Naive B cell (primary cell): ENCODE data around the gene MPRIP. TPM values are rescaled to one million over a fixed set of nuclear protein-coding genes. Genes with fewer than 3 reads are reported as not detected.
A peak's percentile ranks its signal among the peaks of the same experiment; 100 is the strongest.

Experiments used
- ATAC-seq, 2 donors: fragments of 150-1000 bp; cut with Tn5 transposase; 2 replicates each; pipeline ENCODE4 v1.10.0; 2021; ENCODE audit warnings: low read depth in 2 of 2, mild to moderate bottlenecking in 2 of 2, moderate library complexity in 2 of 2
- DNase-seq: peaks from one replicate; pipeline ENCODE4 v3.0.0; 2022
- H3K27ac Mint-ChIP-seq, 6 donors: one replicate each; pipeline ENCODE4 v1.8.0; 2020 to 2022; ENCODE audit warnings: mild to moderate bottlenecking in 6 of 6, mixed read lengths in 6 of 6, moderate library complexity in 5 of 6, inconsistent platforms in 2 of 6
- H3K27me3 Mint-ChIP-seq, 3 donors: one replicate each; pipeline ENCODE4 v1.8.0; 2021 to 2022; ENCODE audit warnings: mixed read lengths in 3 of 3, mild to moderate bottlenecking in 1 of 3
- H3K36me3 Mint-ChIP-seq, 2 donors: one replicate each; pipeline ENCODE4 v1.8.0; 2020 to 2022; ENCODE audit warnings: mixed read lengths in 2 of 2, inconsistent platforms in 1 of 2, mild to moderate bottlenecking in 1 of 2
- H3K4me1 Mint-ChIP-seq, 3 donors: one replicate each; pipeline ENCODE4 v1.8.0; 2020 to 2022; ENCODE audit warnings: mixed read lengths in 3 of 3, inconsistent platforms in 1 of 3, mild to moderate bottlenecking in 1 of 3, moderate library complexity in 1 of 3
- H3K4me3 Mint-ChIP-seq, 8 donors: one replicate each; pipeline ENCODE4 v1.8.0; 2020 to 2022; ENCODE audit warnings: mild to moderate bottlenecking in 8 of 8, mixed read lengths in 8 of 8, moderate library complexity in 8 of 8, inconsistent platforms in 2 of 8
- H3K9me3 Mint-ChIP-seq, 7 donors: one replicate each; pipeline ENCODE4 v1.8.0; 2020 to 2022; ENCODE audit warnings: mixed read lengths in 7 of 7, mild to moderate bottlenecking in 5 of 7, inconsistent platforms in 2 of 7, moderate library complexity in 1 of 7
- polyA plus RNA-seq, 6 donors: library from polyadenylated mRNA; unstranded; fragments of 300-500 nt; fragmentation: Illumina TruSeq; gene quantifications; one replicate each; pipeline ENCODE4 v1.2.3, GENCODE V29; 2021; ENCODE audit warnings: low read depth in 6 of 6

The MPRIP gene
- polyA plus RNA-seq, 6 donors from 2014 or later = 1.9 to 26.0 (median 12.6) TPM

GRCh38 chr17:17103160-17103559 lies 60.9 kb downstream of the MPRIP start:
- Mint-ChIP-seq H3K9me3 (no peaks in the 10 kb centered on the region), H3K27ac (peak overlapping the region in 4 of 6 donors; percentile 37 to 67 (median 46)), H3K4me1 (peaks cover 47 to 58% (median 48%) of the 10 kb centered on the region in 3 donors), H3K27me3 (no peaks in the 10 kb centered on the region), H3K36me3 (no peaks in the 10 kb centered on the region), H3K4me3 (no peak overlapping the region)
- ATAC-seq (no peak), DNase-seq (no peak)

GRCh38 chr17:17104036-17104435 lies 61.8 kb downstream of the MPRIP start:
- no peaks in the 10 kb centered on the region for H3K9me3 Mint-ChIP-seq
- no peak for ATAC-seq
- no peaks in the 10 kb centered on the region for H3K27me3 Mint-ChIP-seq
- peaks cover 53 to 67% (median 56%) of the 10 kb centered on the region in 3 donors for H3K4me1 Mint-ChIP-seq
- no peak overlapping the region for H3K4me3 Mint-ChIP-seq
- no peaks in the 10 kb centered on the region for H3K36me3 Mint-ChIP-seq
- peak overlapping the region in 5 of 6 donors; percentile 54 to 89 (median 62) for H3K27ac Mint-ChIP-seq
- DNase-seq = no peak

DNA sequence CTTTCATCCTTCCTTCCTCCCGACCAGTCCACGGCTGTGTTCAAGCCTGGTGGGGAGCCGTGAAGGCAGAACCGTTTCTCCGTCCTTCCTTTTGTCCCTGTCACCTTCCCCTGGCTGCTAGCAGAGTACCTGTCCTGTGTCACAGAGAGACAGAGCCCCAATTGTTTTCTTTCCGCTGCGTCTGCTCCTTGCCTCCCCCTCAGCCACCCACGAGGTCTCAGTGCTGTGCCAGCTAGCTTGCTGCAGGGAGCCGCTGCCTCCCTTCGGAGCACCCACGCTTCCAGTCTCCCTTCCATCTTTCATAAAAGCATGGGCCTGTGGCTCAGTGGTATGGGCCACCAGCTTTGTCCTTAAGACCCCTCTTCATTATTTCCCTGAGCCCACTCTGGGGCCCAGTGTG lies 62.2 kb downstream of the MPRIP start:
- Mint-ChIP-seq H3K27ac (peak overlapping the region in 4 of 6 donors; percentile 54 to 96 (median 76)), H3K4me3 (peak overlapping the region in 2 of 8 donors; percentile 26 to 66), H3K4me1 (peaks cover 53 to 71% (median 61%) of the 10 kb centered on the region in 3 donors), H3K36me3 (no peaks in the 10 kb centered on the region), H3K9me3 (no peaks in the 10 kb centered on the region), H3K27me3 (no peaks in the 10 kb centered on the region)
- DNase-seq (no peak), ATAC-seq (no peak)

DNA sequence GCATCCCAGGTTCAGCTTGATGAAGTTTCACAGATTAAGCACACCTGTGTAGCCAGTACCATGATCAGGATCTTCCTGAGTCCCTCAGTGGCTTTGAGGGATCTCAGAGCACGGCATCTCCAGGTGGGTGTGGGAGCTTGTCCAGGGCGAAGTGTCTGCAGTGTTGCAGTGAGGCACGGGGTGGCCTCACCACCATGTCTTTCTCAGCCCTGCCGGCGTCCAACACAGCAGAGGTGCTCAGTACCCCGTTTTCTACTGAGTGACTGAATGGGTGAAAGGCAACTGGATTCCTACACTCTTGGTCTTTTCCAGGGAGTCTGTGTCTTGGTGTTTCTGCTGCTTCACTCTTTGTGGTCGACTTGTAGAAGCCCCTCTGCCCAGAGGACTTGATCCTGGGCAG lies 63.7 kb downstream of the MPRIP start:
- H3K9me3 Mint-ChIP-seq = no peaks in the 10 kb centered on the region
- ATAC-seq (no peak), DNase-seq (no peak)
- H3K36me3 Mint-ChIP-seq = no peaks in the 10 kb centered on the region
- peak overlapping the region in 1 of 8 donors; percentile 56 for H3K4me3 Mint-ChIP-seq
- H3K27ac Mint-ChIP-seq = peak overlapping the region in 5 of 6 donors; percentile 9 to 92 (median 11)
- peaks cover 66 to 86% (median 71%) of the 10 kb centered on the region in 3 donors for H3K4me1 Mint-ChIP-seq
- H3K27me3 Mint-ChIP-seq = no peaks in the 10 kb centered on the region

- H3K27ac Mint-ChIP-seq = peak overlapping the region; percentile 67 to 95 (median 88)
- H3K27me3 Mint-ChIP-seq = no peaks in the 10 kb centered on the region
- H3K36me3 Mint-ChIP-seq = no peaks in the 10 kb centered on the region
- no peak overlapping the region for H3K4me3 Mint-ChIP-seq
- no peak for ATAC-seq
- DNase-seq = no peak
- no peaks in the 10 kb centered on the region for H3K9me3 Mint-ChIP-seq
- H3K4me1 Mint-ChIP-seq = peaks cover 74 to 94% (median 79%) of the 10 kb centered on the region in 3 donors
Measured at GRCh38 chr17:17106756-17107155, 64.5 kb downstream of the MPRIP start.

DNA sequence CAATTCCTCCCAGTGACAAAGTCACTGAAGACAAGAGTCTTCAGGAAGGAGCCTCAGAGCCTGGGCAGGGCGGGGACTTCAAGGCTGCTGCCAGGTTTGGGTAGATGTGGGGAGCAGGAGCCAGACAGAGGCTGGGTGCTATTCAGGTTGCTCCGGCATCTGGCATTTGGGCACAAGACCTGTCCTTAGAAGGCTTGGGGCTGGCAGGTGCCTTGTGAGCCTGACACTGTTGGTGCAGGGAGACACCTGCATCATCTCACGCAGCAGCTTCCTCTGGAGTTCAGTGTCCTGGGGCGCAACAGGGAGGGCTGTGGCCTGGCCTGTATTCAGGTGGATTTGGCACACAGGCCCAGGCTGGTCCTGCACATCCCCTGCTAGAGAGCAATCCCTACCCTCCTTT lies 65.0 kb downstream of the MPRIP start:
- Mint-ChIP-seq H3K27me3 (no peaks in the 10 kb centered on the region), H3K4me1 (peaks cover 76 to 96% (median 84%) of the 10 kb centered on the region in 3 donors), H3K36me3 (no peaks in the 10 kb centered on the region), H3K27ac (peak overlapping the region; percentile 67 to 95 (median 86)), H3K9me3 (no peaks in the 10 kb centered on the region), H3K4me3 (no peak overlapping the region)
- ATAC-seq (no peak), DNase-seq (no peak)

DNA sequence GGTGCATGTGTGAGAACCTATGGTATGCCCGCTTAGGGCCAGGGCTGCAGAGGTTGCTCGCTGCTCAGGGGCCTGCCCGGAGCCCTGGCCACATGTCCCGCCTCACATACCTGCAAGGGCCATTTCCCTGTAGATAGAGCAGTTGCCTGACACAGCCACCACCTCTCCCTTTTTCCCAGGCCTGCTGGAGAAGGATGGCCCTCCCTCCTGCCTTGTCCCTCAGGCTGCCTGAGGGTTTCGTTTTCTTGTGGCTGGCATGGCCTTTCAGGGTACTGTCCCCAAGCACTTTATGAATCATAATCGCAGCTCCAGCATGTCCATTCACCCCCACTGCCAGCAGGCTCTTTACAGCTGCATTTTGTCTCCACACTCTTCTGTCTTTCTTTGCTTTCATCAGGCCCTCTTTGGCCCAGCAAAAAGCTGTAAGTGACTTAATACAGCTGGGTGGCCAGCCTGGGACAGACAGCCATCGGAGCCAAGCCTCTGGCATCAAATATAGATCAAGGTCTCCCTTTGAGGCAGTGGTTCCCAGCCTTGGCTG lies 65.7 kb downstream of the MPRIP start:
- Mint-ChIP-seq H3K4me3 (peak overlapping the region in 3 of 8 donors; percentile 3 to 83 (median 72)), H3K9me3 (no peaks in the 10 kb centered on the region), H3K27ac (peak overlapping the region; percentile 40 to 96 (median 88)), H3K36me3 (no peaks in the 10 kb centered on the region), H3K27me3 (no peaks in the 10 kb centered on the region), H3K4me1 (peaks cover 73 to 96% (median 85%) of the 10 kb centered on the region in 3 donors)
- ATAC-seq (no peak), DNase-seq (no peak)

GRCh38 chr17:17108451-17109049 lies 66.3 kb downstream of the MPRIP start:
- peak in 1 of 2 donors; percentile 20 for ATAC-seq
- Mint-ChIP-seq H3K27me3 (no peaks in the 10 kb centered on the region), H3K4me3 (peak overlapping the region in 6 of 8 donors; percentile 41 to 83 (median 74)), H3K27ac (peak overlapping the region; percentile 40 to 98 (median 88)), H3K4me1 (peaks cover 74 to 96% (median 86%) of the 10 kb centered on the region in 3 donors), H3K36me3 (no peaks in the 10 kb centered on the region), H3K9me3 (no peaks in the 10 kb centered on the region)
- DNase-seq = no peak

DNA sequence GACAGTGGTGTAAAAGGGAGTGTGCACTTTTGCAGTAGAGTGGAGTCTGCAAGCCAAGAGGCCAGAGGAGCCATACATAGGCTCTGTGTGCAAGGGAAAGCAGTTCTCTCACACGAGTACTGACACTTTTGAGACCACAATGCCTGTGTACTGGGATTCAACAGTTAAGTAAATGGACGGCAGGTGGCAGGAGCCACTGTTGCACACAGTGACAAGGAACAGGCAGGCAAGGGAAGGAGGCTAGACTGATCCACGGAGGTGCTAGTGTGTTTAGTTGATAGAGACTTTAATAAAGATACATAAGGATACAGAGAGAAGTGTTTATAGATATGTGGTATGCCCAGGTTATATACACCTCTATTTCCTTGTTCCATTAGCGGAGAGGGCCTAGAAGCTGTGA lies 67.0 kb downstream of the MPRIP start:
- peak overlapping the region; percentile 40 to 98 (median 86) for H3K27ac Mint-ChIP-seq
- no peak for DNase-seq
- peak overlapping the region in 7 of 8 donors; percentile 28 to 83 (median 72) for H3K4me3 Mint-ChIP-seq
- H3K36me3 Mint-ChIP-seq = no peaks in the 10 kb centered on the region
- peaks cover 77 to 97% (median 91%) of the 10 kb centered on the region in 3 donors for H3K4me1 Mint-ChIP-seq
- H3K9me3 Mint-ChIP-seq = no peaks in the 10 kb centered on the region
- no peak for ATAC-seq
- no peaks in the 10 kb centered on the region for H3K27me3 Mint-ChIP-seq

GRCh38 chr17:17109907-17110306 lies 67.7 kb downstream of the MPRIP start:
- Mint-ChIP-seq H3K9me3 (no peaks in the 10 kb centered on the region), H3K27ac (peak overlapping the region; percentile 40 to 98 (median 80)), H3K36me3 (no peaks in the 10 kb centered on the region), H3K27me3 (no peaks in the 10 kb centered on the region), H3K4me1 (peaks cover 78 to 97% (median 91%) of the 10 kb centered on the region in 3 donors), H3K4me3 (peak overlapping the region; percentile 10 to 83 (median 74))
- DNase-seq (peak; percentile 44), ATAC-seq (peak; percentile 91 to 92)

- H3K9me3 Mint-ChIP-seq = no peaks in the 10 kb centered on the region
- DNase-seq = no peak
- H3K27ac Mint-ChIP-seq = peak overlapping the region in 4 of 6 donors; percentile 83 to 98 (median 86)
- no peaks in the 10 kb centered on the region for H3K27me3 Mint-ChIP-seq
- H3K36me3 Mint-ChIP-seq = no peaks in the 10 kb centered on the region
- peak overlapping the region in 5 of 8 donors; percentile 71 to 83 (median 82) for H3K4me3 Mint-ChIP-seq
- no peak for ATAC-seq
- H3K4me1 Mint-ChIP-seq = peaks cover 84 to 97% (median 95%) of the 10 kb centered on the region in 3 donors
Measured at GRCh38 chr17:17110520-17110919, 68.3 kb downstream of the MPRIP start.

DNA sequence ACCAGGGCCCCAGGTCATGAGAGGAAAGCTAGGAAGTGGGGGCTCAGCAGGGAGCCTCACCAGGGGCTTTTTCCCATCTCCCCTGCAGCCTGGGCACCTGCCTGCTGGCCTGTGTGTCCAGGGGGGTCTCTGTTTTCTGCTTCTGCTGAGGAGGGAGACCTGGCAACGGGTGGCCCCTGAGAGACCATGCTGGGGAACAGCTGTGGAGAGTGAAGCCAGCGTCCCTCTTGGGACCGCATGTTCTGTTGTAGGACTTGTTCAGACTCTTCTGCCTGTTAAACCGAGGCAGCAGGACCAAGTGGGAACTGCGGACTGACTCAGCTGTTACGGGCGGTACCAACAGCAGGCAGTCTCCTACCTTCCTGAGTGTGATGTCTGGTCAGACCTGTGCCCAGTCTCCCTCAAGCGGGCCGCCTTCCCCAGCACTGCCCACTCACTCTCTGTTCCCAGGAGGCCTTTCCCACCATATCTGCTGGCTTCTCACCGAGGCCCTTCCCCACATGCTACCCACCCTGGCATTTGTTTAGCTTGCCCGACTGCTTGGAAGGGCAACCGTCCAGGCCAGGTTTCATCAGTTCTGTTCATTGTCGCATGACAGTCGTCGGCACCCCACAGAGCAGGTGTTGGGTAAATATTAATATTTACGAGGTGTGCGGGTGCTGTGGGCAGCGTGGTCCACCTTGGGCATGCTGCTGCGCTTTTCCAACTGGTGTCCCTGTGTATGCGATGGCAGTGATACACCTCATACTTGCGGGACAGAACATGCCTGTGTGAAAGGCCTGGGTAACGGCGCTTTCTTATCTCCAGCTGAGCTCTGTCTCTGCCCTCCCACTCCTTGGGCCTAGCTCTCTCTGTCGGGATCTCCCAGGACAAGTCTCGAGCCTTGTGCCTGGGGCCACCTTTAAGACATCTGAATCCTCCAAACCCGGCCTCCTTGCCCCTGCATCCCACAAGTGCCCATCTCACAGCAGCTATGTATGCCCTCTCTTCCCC lies 69.4 kb downstream of the MPRIP start:
- Mint-ChIP-seq H3K27me3 (no peaks in the 10 kb centered on the region), H3K4me3 (peak overlapping the region in 4 of 8 donors; percentile 23 to 78 (median 67)), H3K9me3 (no peaks in the 10 kb centered on the region), H3K36me3 (no peaks in the 10 kb centered on the region), H3K4me1 (peaks cover 88 to 97% (median 96%) of the 10 kb centered on the region in 3 donors), H3K27ac (peak overlapping the region in 5 of 6 donors; percentile 83 to 98 (median 89))
- ATAC-seq (no peak), DNase-seq (no peak)

- Mint-ChIP-seq H3K36me3 (no peaks in the 10 kb centered on the region), H3K4me3 (peak overlapping the region in 1 of 8 donors; percentile 44), H3K27me3 (no peaks in the 10 kb centered on the region), H3K4me1 (peaks cover 87 to 97% (median 96%) of the 10 kb centered on the region in 3 donors), H3K27ac (peak overlapping the region in 3 of 6 donors; percentile 70 to 95 (median 77)), H3K9me3 (no peaks in the 10 kb centered on the region)
- no peak for DNase-seq
- ATAC-seq = no peak
Measured at GRCh38 chr17:17112628-17113200, 70.5 kb downstream of the MPRIP start.
